GM18505 (cell line): Measurements from ENCODE around the gene TNIP1.

Source experiments
- ATAC-seq: cut with Tn5 transposase; IDR thresholded peaks from one replicate; pipeline ENCODE4 v1.9.1; 2021; ENCODE audit not compliant: unreplicated experiment
- POLR2A ChIP-seq: IDR thresholded peaks from 4 replicates; pipeline ENCODE4 v1.6.1; 2011; ENCODE audit warnings: borderline replicate concordance; ENCODE audit not compliant: insufficient read depth, insufficient read length; ENCODE audit errors: extremely low read depth

TNIP1 gene

GRCh38 chr5:151097820-151098767 is 17.3 kb upstream of the TNIP1 start:
- peak; percentile 48 for TF ChIP-seq POLR2A
- ATAC-seq = peak; percentile 36

- no peak for ATAC-seq
- no peak for TF ChIP-seq POLR2A
Observed at GRCh38 chr5:151097061-151097460, 16.2 kb upstream of the TNIP1 start.

GRCh38 chr5:151096001-151096373 is 15.2 kb upstream of the TNIP1 start:
- ATAC-seq = no peak
- peak; percentile 19 for TF ChIP-seq POLR2A

- TF ChIP-seq POLR2A = peak; percentile 43
- no peak for ATAC-seq
Observed at GRCh38 chr5:151095341-151096000, 14.6 kb upstream of the TNIP1 start.

GRCh38 chr5:151094852-151095245 is 14.0 kb upstream of the TNIP1 start:
- no peak for ATAC-seq
- TF ChIP-seq POLR2A = no peak

GRCh38 chr5:151094030-151094851 is 13.4 kb upstream of the TNIP1 start:
- TF ChIP-seq POLR2A = peak; percentile 77
- peak; percentile 65 for ATAC-seq

GRCh38 chr5:151093476-151093889 is 12.6 kb upstream of the TNIP1 start:
- no peak for TF ChIP-seq POLR2A
- no peak for ATAC-seq

- no peak for TF ChIP-seq POLR2A
- no peak for ATAC-seq
Observed at GRCh38 chr5:151092762-151093161, 11.9 kb upstream of the TNIP1 start.

- TF ChIP-seq POLR2A = no peak
- ATAC-seq = no peak
Observed at GRCh38 chr5:151089726-151090125, 8.9 kb upstream of the TNIP1 start.

- no peak for ATAC-seq
- TF ChIP-seq POLR2A = no peak
Observed at GRCh38 chr5:151088986-151089385, 8.2 kb upstream of the TNIP1 start.

GRCh38 chr5:151087486-151087885 is 6.7 kb upstream of the TNIP1 start:
- no peak for TF ChIP-seq POLR2A
- ATAC-seq = no peak

GRCh38 chr5:151086905-151087360 is 6.1 kb upstream of the TNIP1 start:
- TF ChIP-seq POLR2A = peak; percentile 78
- ATAC-seq = peak; percentile 63
